Glomerular endothelial cell (primary cell): Measurements from ENCODE around the gene MCF2L2. TPM values are rescaled to one million over a fixed set of nuclear protein-coding genes. Genes with fewer than 3 reads are reported as not detected.

Source experiments
- DNase-seq: peaks from one replicate; pipeline ENCODE4 v3.0.0-alpha.2; 2011; ENCODE audit warnings: low read depth, low spot score; ENCODE audit errors: extremely low read depth
- total RNA-seq: library from RNA; depleted of rRNA; stranded (reverse); fragments of >200 nt; gene quantifications from 2 replicates; pipeline ENCODE4 v1.2.3, GENCODE V29; 2015

The MCF2L2 gene
- total RNA-seq, 1 donor from 2014 or later = 3.6 TPM

DNA sequence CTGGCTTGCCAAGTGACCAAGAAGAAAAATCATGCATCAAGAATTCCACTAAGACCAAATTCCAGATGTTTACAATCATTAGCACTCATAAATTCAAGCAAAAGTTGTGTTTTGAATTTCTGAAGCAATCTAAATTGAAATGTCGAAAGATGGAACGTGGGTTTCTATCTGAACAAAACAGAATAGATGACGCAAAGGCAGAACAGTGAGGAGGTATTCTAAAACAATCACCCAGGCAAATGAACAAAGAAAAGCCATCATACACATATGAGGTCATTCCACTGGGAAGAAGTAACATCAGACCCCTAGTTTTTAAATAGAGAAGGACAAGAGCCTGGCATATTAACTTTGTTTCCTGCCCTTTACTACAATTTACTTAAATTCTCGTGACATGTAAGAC is 58.0 kb downstream of the MCF2L2 start:
- no peak for DNase-seq

DNA sequence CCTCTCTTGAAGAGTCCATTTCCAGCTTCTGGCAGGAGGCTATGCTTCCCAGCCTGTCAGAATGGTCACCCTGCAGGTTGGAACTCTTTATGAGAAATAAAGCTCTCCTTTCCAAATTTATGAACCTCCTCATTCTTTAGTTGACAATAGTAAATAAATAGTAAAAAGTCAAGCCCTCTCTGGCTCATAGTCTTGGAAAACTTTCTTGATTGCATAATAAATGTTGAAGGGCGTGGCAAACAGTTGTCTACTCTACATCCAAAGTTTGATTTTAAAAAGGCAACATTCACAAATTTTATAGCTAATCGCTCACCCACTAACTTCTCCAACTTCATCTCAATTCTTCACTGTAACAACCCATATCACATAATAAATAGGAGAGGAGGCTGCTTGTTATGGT is 58.8 kb downstream of the MCF2L2 start:
- DNase-seq = no peak

DNA sequence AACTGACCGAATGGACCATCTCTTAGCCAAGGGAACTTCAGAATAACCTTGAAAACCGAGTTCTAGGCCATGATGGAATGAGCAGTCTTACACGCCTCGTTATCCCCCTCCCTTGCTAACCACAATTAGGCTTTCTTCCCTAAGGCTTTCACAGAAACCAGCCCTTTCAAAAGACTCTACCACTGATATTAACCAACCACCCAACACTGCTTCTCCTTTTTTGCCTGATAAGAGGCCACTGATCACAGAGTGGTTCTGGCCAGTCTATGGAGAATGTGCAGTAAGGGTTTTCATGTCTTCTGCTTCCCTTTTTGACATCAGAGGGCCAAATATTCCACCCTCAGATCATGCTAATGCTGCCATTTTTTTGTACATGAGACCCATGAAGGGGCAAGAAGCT is 59.3 kb downstream of the MCF2L2 start:
- DNase-seq = no peak

DNA sequence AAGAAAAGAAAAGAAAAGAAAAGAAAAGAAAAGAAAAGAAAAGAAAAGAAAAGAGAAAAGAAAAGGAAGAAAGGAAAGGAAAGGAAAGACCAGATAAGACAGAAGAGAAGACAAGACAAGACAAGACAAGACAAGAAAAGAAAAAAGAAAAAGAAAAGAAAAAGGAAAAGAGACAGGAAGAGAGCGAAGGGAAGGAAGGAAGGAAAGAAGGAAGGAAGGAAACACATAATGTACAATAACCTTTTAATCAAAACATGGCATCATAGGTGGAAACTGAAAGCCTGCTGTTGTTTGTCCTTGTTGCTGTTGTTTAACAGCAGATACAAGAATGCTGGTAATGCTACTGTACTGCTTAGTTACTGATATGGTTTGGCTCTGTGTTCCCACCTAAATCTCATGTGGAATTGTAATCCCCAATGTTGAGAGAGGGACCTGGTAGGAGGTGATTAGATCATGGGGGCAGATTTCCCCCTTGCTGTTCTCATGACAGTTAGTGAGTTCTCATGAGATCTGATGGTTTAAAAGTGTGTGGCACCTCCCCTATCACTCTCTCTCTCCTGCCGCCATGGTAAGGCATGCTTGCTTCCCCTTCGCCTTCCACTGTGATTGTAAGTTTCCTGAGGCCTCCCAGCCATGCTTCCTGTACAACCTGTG is 67.3 kb downstream of the MCF2L2 start:
- DNase-seq = no peak

DNA sequence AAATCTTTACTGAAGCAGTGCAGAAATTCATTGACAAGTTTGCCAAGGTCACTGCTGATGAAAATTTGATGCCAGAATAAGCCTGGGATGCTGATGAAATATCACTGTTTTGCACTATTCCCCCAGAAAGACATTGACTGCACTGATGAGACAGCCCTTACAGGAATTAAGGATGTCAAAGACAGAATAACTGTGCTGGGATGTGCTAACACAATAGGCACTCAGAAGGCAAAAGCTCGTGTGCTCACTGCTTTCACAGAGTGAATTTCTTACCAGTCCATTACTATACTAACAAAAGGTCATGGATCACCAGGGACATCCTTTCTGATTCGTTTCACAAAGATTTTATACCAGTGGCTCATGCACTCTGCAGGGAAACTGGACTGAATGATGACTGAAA is 69.4 kb downstream of the MCF2L2 start:
- DNase-seq = no peak

DNA sequence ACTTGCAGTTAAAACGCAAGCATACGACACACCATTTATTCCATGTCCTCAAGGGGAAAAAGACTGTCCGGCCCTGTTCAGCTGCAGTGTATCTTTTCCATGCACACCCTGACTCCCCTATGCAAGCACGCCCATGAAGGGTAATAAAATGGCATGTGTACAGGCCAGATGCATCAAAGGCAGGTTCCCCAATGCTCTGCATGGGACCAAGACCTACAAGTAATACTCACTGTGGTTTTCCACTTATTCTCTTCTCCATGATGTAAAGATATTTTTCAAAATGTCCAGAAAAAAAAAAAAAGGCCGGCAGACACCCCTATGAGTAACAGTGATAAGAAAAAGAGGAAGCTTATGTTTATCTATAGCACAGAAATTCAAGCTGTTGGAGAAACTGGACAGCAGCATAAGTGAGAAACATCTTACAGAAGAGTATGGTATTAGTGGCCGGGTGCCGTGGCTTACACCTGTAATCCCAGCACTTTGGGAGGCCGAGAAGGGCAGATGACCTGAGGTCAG is 70.8 kb downstream of the MCF2L2 start:
- DNase-seq = no peak

DNA sequence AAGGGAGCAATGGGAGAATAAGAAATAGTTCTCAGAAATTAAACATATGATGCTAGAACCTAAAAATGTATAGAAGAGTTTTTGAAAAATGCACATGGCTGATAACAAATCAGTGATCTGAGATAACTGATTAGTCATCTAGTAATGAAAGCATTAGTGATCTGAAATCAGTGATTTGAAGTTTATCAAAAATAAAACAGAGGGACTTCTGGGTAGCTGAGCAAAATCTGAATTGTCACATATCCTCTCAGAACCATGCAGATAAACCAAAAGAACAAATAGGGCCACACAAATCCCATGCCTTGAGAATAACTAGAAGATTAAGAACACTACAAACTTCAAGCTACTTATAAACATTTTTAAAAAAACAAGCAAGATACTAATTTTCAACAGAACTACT is 71.5 kb downstream of the MCF2L2 start:
- DNase-seq = no peak

DNA sequence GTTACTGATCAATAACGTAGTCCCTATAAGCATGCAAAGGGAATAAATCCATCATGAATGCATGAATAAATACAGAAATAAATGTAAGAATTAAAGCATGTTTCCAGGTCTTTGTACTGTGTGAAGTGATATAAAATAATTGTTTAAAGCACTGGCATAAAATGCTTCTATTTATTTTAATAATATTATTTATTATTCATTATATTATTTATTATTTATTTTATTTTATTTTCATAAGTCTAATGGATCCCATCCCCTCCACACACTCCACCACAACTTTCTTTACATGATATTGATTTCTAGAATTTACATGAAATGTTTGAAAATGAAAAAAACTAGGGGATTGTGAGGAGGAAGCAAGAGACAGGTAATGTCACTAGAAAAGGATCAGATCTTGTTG is 73.5 kb downstream of the MCF2L2 start:
- DNase-seq = no peak

DNA sequence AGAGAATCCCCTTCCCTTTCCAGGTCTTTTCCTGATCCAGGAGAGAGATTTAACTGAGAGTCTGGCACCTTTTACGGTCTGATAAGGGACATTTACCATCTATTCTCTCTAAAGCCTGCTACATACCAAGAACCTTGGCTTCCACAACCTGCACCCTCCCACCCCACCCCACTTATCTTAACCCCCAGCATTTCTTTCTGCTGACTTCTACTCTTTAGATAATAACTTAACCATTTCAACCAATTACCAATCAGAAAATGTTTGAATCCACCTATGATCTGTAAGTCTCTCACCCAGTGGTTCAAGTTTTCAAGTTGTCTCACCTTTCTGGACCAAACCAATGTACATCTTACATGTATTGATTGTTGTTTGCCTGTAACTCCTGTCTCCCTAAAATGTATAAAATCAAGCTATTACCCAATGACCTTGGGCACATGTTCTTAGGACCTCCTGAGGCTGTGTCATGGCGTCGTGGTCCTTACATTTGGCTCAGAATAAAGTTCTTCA is 74.0 kb downstream of the MCF2L2 start:
- no peak for DNase-seq

DNA sequence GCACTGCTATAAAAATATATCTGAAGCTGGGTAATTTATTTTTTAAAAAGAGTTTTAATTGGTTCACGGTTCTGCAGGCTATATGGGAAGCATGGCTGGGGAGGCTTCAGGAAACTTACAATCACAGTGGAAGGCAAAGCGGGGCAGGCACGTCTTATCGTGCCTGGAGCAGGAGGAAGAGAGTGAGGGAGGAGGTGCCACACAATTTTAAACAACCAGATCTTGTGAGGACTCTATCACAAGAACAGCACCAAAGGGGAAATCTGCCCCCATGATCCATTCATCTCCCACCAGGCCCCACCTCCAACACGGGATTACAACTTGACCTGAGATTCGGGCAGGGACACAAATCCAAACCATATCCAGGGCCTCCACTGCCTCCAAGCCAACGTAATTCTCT is 75.0 kb downstream of the MCF2L2 start:
- no peak for DNase-seq

DNA sequence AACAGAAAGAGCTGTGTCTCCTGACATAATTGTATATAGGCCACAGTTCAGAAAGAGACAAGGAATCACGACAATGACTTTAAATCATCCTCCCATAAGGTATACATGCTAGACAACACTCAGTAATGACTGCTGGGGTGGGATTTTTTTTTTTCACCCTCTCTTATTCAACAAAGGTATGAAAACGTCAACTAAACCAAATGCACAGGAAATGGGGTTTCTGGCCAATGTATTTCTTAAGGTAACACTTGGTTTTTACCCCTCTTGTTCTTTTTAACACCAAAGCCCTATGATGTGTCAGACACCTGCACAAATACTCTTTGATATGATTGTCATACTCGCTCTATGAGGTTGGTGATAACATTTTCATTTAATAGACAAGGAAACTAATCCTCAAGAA is 78.3 kb downstream of the MCF2L2 start:
- no peak for DNase-seq

DNA sequence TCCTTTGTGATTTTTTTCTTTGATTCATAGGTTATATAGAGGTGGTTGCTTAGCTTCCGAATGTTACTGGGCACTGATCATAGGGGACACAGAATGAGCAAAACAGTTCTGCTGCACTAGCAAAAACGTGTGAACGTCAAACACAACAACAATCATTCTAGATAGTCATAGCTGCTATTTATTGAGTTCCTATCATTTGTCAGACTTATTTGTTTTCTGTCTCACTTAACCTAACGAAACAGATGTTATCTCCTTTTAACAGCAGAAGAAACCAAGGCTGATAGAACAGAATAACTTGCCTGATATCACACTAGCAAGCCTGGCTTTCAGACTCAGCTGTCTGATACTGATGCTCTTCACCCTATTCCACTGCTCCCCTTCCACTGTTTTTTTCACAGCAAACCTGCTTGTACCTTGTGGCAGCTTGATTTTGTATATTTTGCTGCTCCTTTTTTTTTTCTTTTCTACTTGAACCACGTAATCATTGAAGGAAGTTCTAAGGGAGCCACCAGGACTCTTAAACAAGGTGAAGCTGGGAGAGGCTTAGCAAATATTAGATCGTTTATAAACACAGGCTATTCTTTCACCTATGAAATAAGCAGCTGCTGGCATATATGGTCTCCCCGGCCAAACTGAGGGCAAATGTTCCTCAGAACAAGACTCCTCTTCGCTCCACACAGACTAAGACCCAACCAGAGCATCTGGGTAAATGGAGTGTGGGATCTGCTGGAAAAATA is 78.8 kb downstream of the MCF2L2 start:
- DNase-seq = no peak

DNA sequence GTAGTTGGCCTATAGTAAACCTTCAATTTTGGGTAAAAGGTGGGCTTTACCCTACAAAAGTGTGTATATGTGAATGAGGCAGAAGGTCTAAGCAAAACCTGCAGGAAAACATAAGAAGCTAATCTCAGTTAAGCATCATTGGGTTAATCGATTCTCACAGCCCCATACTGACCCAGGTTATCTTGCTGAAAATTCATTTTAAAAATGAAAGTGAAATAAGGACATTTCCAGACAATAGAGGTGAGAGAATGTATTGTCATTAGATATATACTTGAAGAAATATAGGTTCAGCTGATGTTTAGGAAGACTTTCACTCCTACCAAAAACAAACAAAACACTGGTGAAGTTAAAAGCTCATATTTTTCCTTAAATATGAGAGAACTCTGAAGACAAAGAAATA is 85.6 kb downstream of the MCF2L2 start:
- DNase-seq = no peak

DNA sequence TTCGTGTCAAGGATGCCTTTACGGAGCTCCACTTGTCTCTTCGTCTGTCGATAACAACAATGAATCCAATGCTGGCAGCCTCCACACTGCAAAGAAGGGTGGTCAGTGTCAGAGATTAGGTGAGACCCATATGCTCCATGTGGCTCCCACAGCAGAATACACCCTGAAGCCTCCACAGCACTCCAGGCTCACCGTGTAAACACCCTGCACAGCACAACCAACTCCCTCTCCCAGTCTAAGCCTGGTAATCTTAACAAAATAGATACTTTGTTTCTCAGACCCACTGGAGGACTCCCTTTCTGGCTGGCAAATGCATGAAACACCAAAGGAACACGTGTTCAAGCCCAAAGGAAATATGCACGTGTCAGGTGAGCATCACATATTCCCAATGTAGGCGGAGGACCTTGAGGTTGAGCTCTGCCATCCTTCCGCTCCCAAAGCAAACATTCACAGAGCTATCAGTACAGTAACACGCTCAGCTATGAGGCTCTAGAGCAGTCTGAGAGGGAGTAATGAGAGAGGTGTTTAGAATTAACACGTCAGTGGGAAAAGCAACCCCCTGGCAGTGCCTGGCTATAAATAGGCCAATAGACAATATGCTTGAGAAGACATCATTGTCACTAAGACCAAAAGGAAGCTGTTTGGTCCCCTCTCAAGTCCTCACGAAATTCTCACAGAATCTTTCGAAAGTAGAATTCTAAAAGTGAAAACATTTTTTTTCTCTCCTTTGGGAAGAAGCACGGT is 86.7 kb downstream of the MCF2L2 start:
- DNase-seq = no peak

DNA sequence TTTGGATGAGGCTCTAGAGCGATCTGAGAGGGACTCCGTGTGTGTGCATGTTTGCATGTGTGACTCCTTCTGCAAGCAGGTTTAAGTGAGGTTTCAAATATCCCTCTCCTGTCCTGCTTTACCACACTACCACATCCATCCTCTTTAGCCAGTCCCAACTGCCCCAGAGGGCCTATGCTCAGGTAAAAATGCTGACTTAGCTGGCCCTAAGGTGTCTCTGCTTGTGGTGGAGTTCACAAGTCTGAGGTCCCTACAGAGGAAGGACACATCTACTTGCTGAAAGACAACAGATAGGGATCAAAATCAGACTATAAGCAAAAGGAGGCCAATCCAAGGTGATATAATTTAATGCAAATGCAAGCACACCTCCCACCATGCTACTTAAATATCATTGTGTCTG is 88.2 kb downstream of the MCF2L2 start:
- DNase-seq = no peak

DNA sequence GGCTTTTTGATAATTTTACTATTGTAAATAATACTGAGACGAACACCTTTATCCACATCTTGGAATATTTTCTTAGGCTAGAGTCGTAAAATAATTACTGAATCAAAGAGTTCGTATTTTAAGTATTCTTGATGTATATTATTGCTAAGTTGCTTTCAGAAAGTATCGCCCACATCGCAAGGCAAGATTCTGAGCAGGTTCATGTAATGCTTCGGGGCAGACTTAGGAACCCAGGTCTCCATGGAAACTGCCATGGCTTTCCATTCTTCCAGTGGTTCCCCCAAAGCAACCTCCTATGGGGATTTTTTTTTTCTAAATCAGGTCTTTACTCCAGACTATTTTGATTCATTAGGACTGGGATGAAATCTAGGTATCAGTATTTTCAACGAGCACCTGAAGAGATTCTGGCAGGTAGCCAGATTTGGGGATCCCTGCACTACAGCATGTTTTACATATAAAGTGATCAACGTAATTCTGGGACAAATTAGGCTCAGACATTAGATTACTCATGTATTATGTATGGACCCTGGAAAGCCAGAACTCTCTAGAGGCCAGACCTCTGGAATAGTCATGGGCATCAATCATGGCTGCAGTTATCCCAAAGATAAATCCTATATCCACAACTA is 88.8 kb downstream of the MCF2L2 start:
- DNase-seq = no peak

DNA sequence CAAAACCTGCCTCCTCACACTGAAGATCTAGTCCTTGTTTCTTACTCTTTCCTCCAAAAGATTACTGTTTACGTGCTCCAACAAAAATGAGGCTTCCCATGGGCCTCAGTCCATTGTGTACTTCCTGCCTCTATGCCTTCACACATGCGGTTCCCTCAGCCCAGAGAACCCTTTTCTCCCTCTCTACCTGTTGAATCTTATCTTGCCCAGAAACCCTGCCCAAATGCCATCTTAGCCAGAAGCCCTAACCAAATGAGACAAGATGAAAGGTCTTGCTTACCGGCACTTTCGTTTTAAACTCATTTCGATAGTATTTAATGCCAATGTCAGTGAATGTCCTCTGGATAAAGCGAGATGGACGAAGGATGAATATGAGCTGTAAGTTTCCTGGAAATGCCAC is 89.9 kb downstream of the MCF2L2 start:
- DNase-seq = no peak

DNA sequence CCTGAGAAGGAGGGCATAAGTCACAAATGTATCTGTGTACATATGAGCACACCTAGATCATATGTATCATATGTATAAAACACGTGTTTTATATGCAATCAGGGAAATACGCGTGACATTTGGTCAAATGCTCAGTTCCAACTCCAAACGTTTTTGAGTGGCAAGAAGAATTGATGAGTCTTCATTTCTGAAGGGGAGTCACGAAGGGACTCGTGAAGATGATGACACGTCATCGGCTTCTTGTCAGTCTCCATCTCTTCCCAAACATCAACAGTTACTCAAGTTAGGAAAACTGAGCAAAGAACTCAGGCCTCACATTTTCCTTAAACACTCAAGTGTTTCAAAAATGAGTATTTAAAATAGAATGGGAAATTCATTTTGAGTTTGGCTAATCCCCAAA is 95.9 kb downstream of the MCF2L2 start:
- no peak for DNase-seq

DNA sequence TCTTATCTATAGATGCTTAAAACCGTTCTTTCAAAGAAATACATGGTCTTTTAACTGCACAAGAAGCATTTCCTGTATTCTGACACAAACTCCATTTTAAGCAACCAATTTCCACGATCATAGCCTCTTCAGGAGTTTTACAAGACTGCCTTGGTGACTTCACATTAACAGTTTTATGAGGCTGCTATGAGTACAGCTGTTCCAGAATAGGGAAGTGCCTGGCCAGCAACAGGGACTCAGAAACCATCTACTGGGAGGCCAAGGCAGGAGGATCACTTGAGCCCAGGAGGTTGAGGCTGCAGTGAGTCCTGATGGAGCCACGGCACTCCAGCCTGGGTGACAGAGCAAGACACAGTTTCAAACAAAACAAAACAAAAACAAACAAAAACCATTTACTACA is 96.9 kb downstream of the MCF2L2 start:
- DNase-seq = no peak

DNA sequence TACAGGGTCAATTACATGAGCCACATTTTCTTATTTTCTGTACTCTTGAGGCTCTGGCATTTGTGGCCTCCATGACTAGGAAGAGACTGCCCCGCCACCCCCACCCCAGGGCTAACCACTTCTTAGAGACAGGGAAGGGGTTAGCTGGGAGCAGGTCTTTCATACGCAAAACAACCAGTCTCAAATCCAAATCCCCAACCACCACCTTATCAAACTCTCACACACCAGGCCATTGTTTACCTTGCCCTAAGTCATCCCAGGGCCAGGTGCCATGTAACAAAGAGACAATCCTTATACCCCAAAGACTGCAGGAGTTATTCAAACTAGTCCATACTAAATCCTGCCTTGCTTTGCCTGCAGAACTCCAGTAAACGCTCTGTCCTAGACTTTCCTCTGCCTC is 97.5 kb downstream of the MCF2L2 start:
- DNase-seq = no peak

DNA sequence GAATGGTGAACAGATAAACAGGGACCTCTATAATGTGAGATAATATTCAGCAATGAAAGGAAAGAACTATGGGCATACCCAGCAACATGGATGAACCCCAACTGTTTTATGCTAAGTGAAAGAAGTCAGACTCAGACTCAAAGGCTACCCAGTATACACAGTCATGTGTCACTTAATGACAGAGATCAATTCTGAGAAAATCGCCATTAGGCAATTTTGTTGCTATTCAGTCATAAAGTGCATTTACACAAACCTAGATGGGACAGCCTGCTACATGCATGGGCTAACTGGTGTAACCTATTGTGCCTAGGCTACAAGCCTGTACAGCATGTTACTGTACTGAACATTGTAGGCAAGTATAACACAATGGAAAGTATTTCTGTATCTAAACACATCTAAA is 98.9 kb downstream of the MCF2L2 start:
- no peak for DNase-seq
